Skeletal muscle tissue (tissue), 4 donors: ENCODE results near the gene SEMA5A. TPM values are rescaled to one million over a fixed set of nuclear protein-coding genes. Genes with fewer than 3 reads are reported as not detected.
A peak's percentile ranks its signal among the peaks of the same experiment; 100 is the strongest.

ENCODE experiments used
- H3K27ac ChIP-seq: one replicate; pipeline ENCODE4 v1.7.0; 2013; ENCODE audit warnings: mild to moderate bottlenecking, low read depth, low read length, inconsistent platforms
- H3K27me3 ChIP-seq, 3 donors: one replicate each; pipeline ENCODE4 v1.7.0; 2013; ENCODE audit warnings: low read length in 3 of 3; ENCODE audit not compliant: control insufficient read depth in 3 of 3, insufficient read depth in 3 of 3
- H3K36me3 ChIP-seq, 3 donors: one replicate each; pipeline ENCODE4 v1.7.0; 2013; ENCODE audit warnings: low read length in 3 of 3; ENCODE audit not compliant: control insufficient read depth in 3 of 3, insufficient read depth in 3 of 3
- H3K4me1 ChIP-seq, 3 donors: one replicate each; pipeline ENCODE4 v1.7.0; 2013; ENCODE audit warnings: low read length in 3 of 3, mild to moderate bottlenecking in 3 of 3; ENCODE audit not compliant: control insufficient read depth in 3 of 3, insufficient read depth in 3 of 3
- H3K4me3 ChIP-seq, 3 donors: one replicate each; pipeline ENCODE4 v1.7.0; 2013; ENCODE audit warnings: low read length in 3 of 3
- H3K9ac ChIP-seq, 3 donors: one replicate each; pipeline ENCODE4 v1.7.0; 2013; ENCODE audit warnings: low read length in 3 of 3, mild to moderate bottlenecking in 3 of 3, moderate library complexity in 2 of 3, low read depth in 1 of 3
- H3K9me3 ChIP-seq, 3 donors: one replicate each; pipeline ENCODE4 v1.7.0; 2013; ENCODE audit warnings: low read length in 3 of 3; ENCODE audit not compliant: control insufficient read depth in 3 of 3
- total RNA-seq: library from RNA; depleted of rRNA; stranded (reverse); fragments of >200 nt; gene quantifications from one replicate; pipeline ENCODE4 v1.2.3, GENCODE V29; 2014
- donor health status: Osteomylitis.

Gene SEMA5A
- total RNA-seq, 1 donor from 2014 or later = 25.1 TPM

- no peaks in the 10 kb centered on the region for H3K9me3 ChIP-seq
- no peaks in the 10 kb centered on the region for H3K4me1 ChIP-seq
- no peak overlapping the region for H3K9ac ChIP-seq
- H3K27ac ChIP-seq = no peak overlapping the region
- H3K36me3 ChIP-seq = no peaks in the 10 kb centered on the region
- no peaks in the 10 kb centered on the region for H3K27me3 ChIP-seq
- H3K4me3 ChIP-seq = no peak overlapping the region
Observed at GRCh38 chr5:9316041-9316440, 229.8 kb downstream of the SEMA5A start.

- Histone ChIP-seq H3K9ac (no peak overlapping the region), H3K9me3 (no peaks in the 10 kb centered on the region), H3K36me3 (no peaks in the 10 kb centered on the region), H3K27ac (no peak overlapping the region), H3K27me3 (no peaks in the 10 kb centered on the region), H3K4me3 (no peak overlapping the region), H3K4me1 (no peaks in the 10 kb centered on the region)
Observed at GRCh38 chr5:9314558-9314957, 231.3 kb downstream of the SEMA5A start.

- no peak overlapping the region for H3K27ac ChIP-seq
- no peaks in the 10 kb centered on the region for H3K4me1 ChIP-seq
- no peaks in the 10 kb centered on the region for H3K9me3 ChIP-seq
- H3K9ac ChIP-seq = no peak overlapping the region
- H3K36me3 ChIP-seq = no peaks in the 10 kb centered on the region
- H3K4me3 ChIP-seq = no peak overlapping the region
- no peaks in the 10 kb centered on the region for H3K27me3 ChIP-seq
Observed at GRCh38 chr5:9313751-9314150, 232.1 kb downstream of the SEMA5A start.

- no peak overlapping the region for H3K9ac ChIP-seq
- H3K27ac ChIP-seq = no peak overlapping the region
- H3K36me3 ChIP-seq = no peaks in the 10 kb centered on the region
- H3K9me3 ChIP-seq = no peaks in the 10 kb centered on the region
- no peaks in the 10 kb centered on the region for H3K27me3 ChIP-seq
- no peaks in the 10 kb centered on the region for H3K4me1 ChIP-seq
- no peak overlapping the region for H3K4me3 ChIP-seq
Observed at GRCh38 chr5:9307150-9307549, 238.7 kb downstream of the SEMA5A start.

- no peak overlapping the region for H3K9ac ChIP-seq
- no peaks in the 10 kb centered on the region for H3K9me3 ChIP-seq
- no peaks in the 10 kb centered on the region for H3K4me1 ChIP-seq
- H3K27ac ChIP-seq = no peak overlapping the region
- H3K36me3 ChIP-seq = no peaks in the 10 kb centered on the region
- H3K27me3 ChIP-seq = no peaks in the 10 kb centered on the region
- no peak overlapping the region for H3K4me3 ChIP-seq
Observed at GRCh38 chr5:9302218-9302617, 243.7 kb downstream of the SEMA5A start.

- no peaks in the 10 kb centered on the region for H3K9me3 ChIP-seq
- no peaks in the 10 kb centered on the region for H3K4me1 ChIP-seq
Observed at GRCh38 chr5:9301200-9301599, 244.7 kb downstream of the SEMA5A start.

GRCh38 chr5:9297134-9297533 lies 248.7 kb downstream of the SEMA5A start:
- no peaks in the 10 kb centered on the region for H3K36me3 ChIP-seq
- H3K4me1 ChIP-seq = no peaks in the 10 kb centered on the region
- no peaks in the 10 kb centered on the region for H3K27me3 ChIP-seq
- H3K27ac ChIP-seq = no peak overlapping the region
- no peak overlapping the region for H3K9ac ChIP-seq
- no peak overlapping the region for H3K4me3 ChIP-seq
- no peaks in the 10 kb centered on the region for H3K9me3 ChIP-seq

More at GRCh38 chr5:9301200-9301599, 244.7 kb downstream of the SEMA5A start:
- Histone ChIP-seq H3K4me3 (no peak overlapping the region), H3K9ac (no peak overlapping the region), H3K27ac (no peak overlapping the region), H3K36me3 (no peaks in the 10 kb centered on the region), H3K27me3 (no peaks in the 10 kb centered on the region)

- Histone ChIP-seq H3K27me3 (no peaks in the 10 kb centered on the region), H3K9me3 (no peaks in the 10 kb centered on the region), H3K36me3 (no peaks in the 10 kb centered on the region), H3K4me3 (no peak overlapping the region), H3K4me1 (no peaks in the 10 kb centered on the region), H3K27ac (no peak overlapping the region), H3K9ac (no peak overlapping the region)
Observed at GRCh38 chr5:9295466-9295801, 250.4 kb downstream of the SEMA5A start.

GRCh38 chr5:9294793-9295465 lies 250.9 kb downstream of the SEMA5A start:
- Histone ChIP-seq H3K4me1 (no peaks in the 10 kb centered on the region), H3K27ac (no peak overlapping the region), H3K9me3 (no peaks in the 10 kb centered on the region), H3K36me3 (no peaks in the 10 kb centered on the region), H3K27me3 (no peaks in the 10 kb centered on the region), H3K4me3 (no peak overlapping the region), H3K9ac (no peak overlapping the region)

- Histone ChIP-seq H3K4me3 (no peak overlapping the region), H3K27me3 (no peaks in the 10 kb centered on the region), H3K36me3 (no peaks in the 10 kb centered on the region), H3K9me3 (no peaks in the 10 kb centered on the region), H3K27ac (peak overlapping the region; percentile 33), H3K9ac (no peak overlapping the region), H3K4me1 (no peaks in the 10 kb centered on the region)
Observed at GRCh38 chr5:9288234-9288633, 257.6 kb downstream of the SEMA5A start.
